GM23338 (cell line): Measurements from ENCODE around the gene THRB. TPM values are rescaled to one million over a fixed set of nuclear protein-coding genes. Genes with fewer than 3 reads are reported as not detected.

Experiments
- ATAC-seq: fragments of 200-7000 bp; cut with Tn5 transposase; 3 replicates; pipeline ENCODE4 v1.9.1; 2020
- DNase-seq: peaks from one replicate; pipeline ENCODE4 v3.0.0-alpha.2; 2015; ENCODE audit warnings: low spot score
- H2AFZ ChIP-seq: fragments of 200-600 bp; sonication (generic); 2 replicates; pipeline ENCODE4 v1.8.0; 2016; ENCODE audit warnings: antibody characterized with exemption, mild to moderate bottlenecking, moderate library complexity
- H3F3A ChIP-seq: fragments of 200-600 bp; sonication (generic); replicated peaks from 2 replicates; pipeline ENCODE4 v1.8.0; 2017; ENCODE audit warnings: antibody characterized with exemption, mixed run types, low read depth
- H3K27ac ChIP-seq: fragments of 200-600 bp; sonication (generic); 2 replicates; pipeline ENCODE4 v1.6.1; 2016; ENCODE audit warnings: low read depth
- H3K27me3 ChIP-seq: fragments of 200-600 bp; sonication (generic); 2 replicates; pipeline ENCODE4 v1.8.0; 2016; ENCODE audit warnings: mild to moderate bottlenecking, mixed run types, moderate library complexity; ENCODE audit not compliant: insufficient read depth
- H3K36me3 ChIP-seq: fragments of 200-600 bp; sonication (generic); 2 replicates; pipeline ENCODE4 v1.8.0; 2016; ENCODE audit warnings: mild to moderate bottlenecking; ENCODE audit not compliant: insufficient read depth
- H3K4me1 ChIP-seq: fragments of 200-600 bp; sonication (generic); 2 replicates; pipeline ENCODE4 v1.8.0; 2016; ENCODE audit warnings: mild to moderate bottlenecking, moderate library complexity; ENCODE audit not compliant: insufficient read depth
- H3K4me2 ChIP-seq: fragments of 200-600 bp; sonication (generic); 2 replicates; pipeline ENCODE4 v1.7.1; 2017; ENCODE audit warnings: mixed run types
- H3K4me3 ChIP-seq: fragments of 200-600 bp; sonication (generic); 2 replicates; pipeline ENCODE4 v1.6.1; 2016; ENCODE audit warnings: mixed run types
- H3K79me2 ChIP-seq: fragments of 200-600 bp; sonication (generic); replicated peaks from 2 replicates; pipeline ENCODE4 v1.8.0; 2017; ENCODE audit warnings: mild to moderate bottlenecking; ENCODE audit not compliant: insufficient read depth
- H3K9me2 ChIP-seq: fragments of 200-600 bp; sonication (generic); 2 replicates; pipeline ENCODE4 v1.8.0; 2017; ENCODE audit not compliant: insufficient read depth
- H4K20me1 ChIP-seq: fragments of 200-600 bp; sonication (generic); replicated peaks from 2 replicates; pipeline ENCODE4 v1.8.0; 2017; ENCODE audit warnings: mild to moderate bottlenecking; ENCODE audit not compliant: insufficient read depth
- H3K27ac Mint-ChIP-seq: 2 replicates; pipeline ENCODE4 v1.8.0; 2020; ENCODE audit warnings: inconsistent platforms, mild to moderate bottlenecking, moderate library complexity, mixed read lengths
- H3K27me3 Mint-ChIP-seq: 3 replicates; pipeline ENCODE4 v1.8.0; 2022; ENCODE audit warnings: low read depth, mild to moderate bottlenecking, moderate library complexity, mixed read lengths, inconsistent platforms; ENCODE audit not compliant: insufficient read depth, poor library complexity
- H3K36me3 Mint-ChIP-seq: 3 replicates; pipeline ENCODE4 v1.8.0; 2021; ENCODE audit warnings: low read depth, mild to moderate bottlenecking, inconsistent platforms, moderate library complexity, mixed read lengths
- H3K4me1 Mint-ChIP-seq: 3 replicates; pipeline ENCODE4 v1.8.0; 2020; ENCODE audit warnings: mild to moderate bottlenecking, inconsistent platforms, mixed read lengths
- H3K4me3 Mint-ChIP-seq: 3 replicates; pipeline ENCODE4 v1.8.0; 2021; ENCODE audit warnings: moderate library complexity, mild to moderate bottlenecking, inconsistent platforms, mixed read lengths
- H3K9me3 Mint-ChIP-seq: 3 replicates; pipeline ENCODE4 v1.8.0; 2020; ENCODE audit warnings: moderate library complexity, mild to moderate bottlenecking, inconsistent platforms, mixed read lengths
- CREB1 ChIP-seq: fragments of 250-450 bp; sonication (Bioruptor Pico); IDR thresholded peaks from 2 replicates; pipeline ENCODE4 v1.5.0; 2020; ENCODE audit warnings: low read depth, mild to moderate bottlenecking, moderate library complexity
- CTCF ChIP-seq, 2 experiments: fragments of 200-600 bp in 1 of 2; sonication (generic) in 1 of 2; conservative IDR thresholded peaks; 2 replicates each; pipeline versions ENCODE4 v1.5.1 to v1.6.1; 2016 to 2017; ENCODE audit warnings: antibody characterized with exemption in 2 of 2, low read depth in 2 of 2, mild to moderate bottlenecking in 2 of 2, moderate library complexity in 1 of 2
- EZH2 ChIP-seq: fragments of 200-600 bp; sonication (generic); IDR thresholded peaks from one replicate; pipeline ENCODE4 v1.8.0; 2017; ENCODE audit warnings: antibody characterized with exemption, mild to moderate bottlenecking, low read depth; ENCODE audit not compliant: unreplicated experiment
- EZH2phosphoT487 ChIP-seq: fragments of 200-600 bp; sonication (generic); IDR thresholded peaks from one replicate; pipeline ENCODE4 v1.8.1; 2018; ENCODE audit warnings: antibody characterized with exemption; ENCODE audit not compliant: unreplicated experiment
- JUNB ChIP-seq: IDR thresholded peaks from one replicate; pipeline ENCODE4 v1.6.1; 2016; ENCODE audit warnings: antibody characterized with exemption; ENCODE audit not compliant: unreplicated experiment
- NANOG ChIP-seq: IDR thresholded peaks from 2 replicates; pipeline ENCODE4 v1.6.1; 2016; ENCODE audit warnings: antibody characterized with exemption, borderline replicate concordance
- POLR2AphosphoS5 ChIP-seq: IDR thresholded peaks from 2 replicates; pipeline ENCODE4 v1.6.1; 2016; ENCODE audit warnings: antibody characterized with exemption, low read depth
- REST ChIP-seq: IDR thresholded peaks from one replicate; pipeline ENCODE4 v1.6.1; 2018; ENCODE audit warnings: antibody characterized with exemption; ENCODE audit not compliant: unreplicated experiment
- STAT1 ChIP-seq: IDR thresholded peaks from one replicate; pipeline ENCODE4 v1.6.1; 2016; ENCODE audit warnings: antibody characterized with exemption; ENCODE audit not compliant: unreplicated experiment
- ZNF114 ChIP-seq: fragments of 250-450 bp; sonication (Bioruptor Pico); IDR thresholded peaks from 2 replicates; pipeline ENCODE4 v1.5.0; 2020; ENCODE audit warnings: mild to moderate bottlenecking, moderate library complexity
- ZNF331 ChIP-seq: fragments of 250-450 bp; sonication (Bioruptor Pico); IDR thresholded peaks from 2 replicates; pipeline ENCODE4 v1.5.0; 2020; ENCODE audit warnings: low read depth, mild to moderate bottlenecking, moderate library complexity
- polyA plus RNA-seq: library from polyadenylated mRNA; unstranded; fragments of >200 nt; fragmentation: Nextera tagmentation; extraction: Ambion mirVana; gene quantifications from 2 replicates; pipeline ENCODE4 v1.2.1, GENCODE V29; 2016
- total RNA-seq: library from RNA; depleted of rRNA; stranded (reverse); fragments of >200 nt; shearing (Covaris generic); gene quantifications from 2 replicates; pipeline ENCODE4 v1.2.3, GENCODE V29; 2014

The THRB gene
- total and polyA plus RNA-seq, 2 experiments from 2014 or later: 1.7 to 3.2 TPM

- no peaks in the 10 kb centered on the region for H3K79me2 ChIP-seq
- H3K4me3 Mint-ChIP-seq: no peak overlapping the region
Measured at GRCh38 chr3:24272408-24272807, 222.2 kb downstream of the THRB start.

GRCh38 chr3:24271228-24271627, 223.4 kb downstream of the THRB start:
- Histone ChIP-seq H3K4me3 (no peak overlapping the region), H3F3A (no peaks in the 10 kb centered on the region), H3K27me3 (no peaks in the 10 kb centered on the region), H3K27ac (no peak overlapping the region), H3K4me1 (no peaks in the 10 kb centered on the region), H3K36me3 (no peaks in the 10 kb centered on the region), H3K4me2 (no peak overlapping the region), H2AFZ (no peak overlapping the region), H3K79me2 (no peaks in the 10 kb centered on the region), H4K20me1 (no peaks in the 10 kb centered on the region), H3K9me2 (no peaks in the 10 kb centered on the region)
- no peak overlapping the region for H3K27ac Mint-ChIP-seq
- DNase-seq: no peak
- no peak overlapping the region for H3K4me3 Mint-ChIP-seq
- H3K27me3 Mint-ChIP-seq: no peaks in the 10 kb centered on the region
- no peaks in the 10 kb centered on the region for H3K4me1 Mint-ChIP-seq
- no peak for ATAC-seq
- H3K36me3 Mint-ChIP-seq: no peaks in the 10 kb centered on the region
- H3K9me3 Mint-ChIP-seq: no peaks in the 10 kb centered on the region
- no peak for TF ChIP-seq EZH2
- no peak for TF ChIP-seq REST
- TF ChIP-seq ZNF114 (CRISPR knock-in tag): no peak
- no peak for TF ChIP-seq STAT1
- no peak for TF ChIP-seq CREB1 (CRISPR knock-in tag)
- TF ChIP-seq JUNB: no peak
- TF ChIP-seq POLR2AphosphoS5: no peak
- TF ChIP-seq EZH2phosphoT487: no peak
- TF ChIP-seq CTCF (conservative IDR thresholded peaks at IDR 0.05; ENCODE audit: low read depth in 2 of 2): no peak
- TF ChIP-seq NANOG: no peak
- no peak for TF ChIP-seq ZNF331 (CRISPR knock-in tag)

More at GRCh38 chr3:24272408-24272807, 222.2 kb downstream of the THRB start:
- Histone ChIP-seq H3K36me3 (no peaks in the 10 kb centered on the region), H3K27ac (no peak overlapping the region), H2AFZ (no peak overlapping the region), H4K20me1 (no peaks in the 10 kb centered on the region), H3K4me3 (no peak overlapping the region), H3K9me2 (no peaks in the 10 kb centered on the region), H3K4me1 (no peaks in the 10 kb centered on the region), H3K27me3 (no peaks in the 10 kb centered on the region), H3K4me2 (no peak overlapping the region), H3F3A (no peaks in the 10 kb centered on the region)
- H3K9me3 Mint-ChIP-seq: no peaks in the 10 kb centered on the region
- H3K27ac Mint-ChIP-seq: no peak overlapping the region
- DNase-seq: no peak
- no peaks in the 10 kb centered on the region for H3K27me3 Mint-ChIP-seq
- H3K4me1 Mint-ChIP-seq: no peaks in the 10 kb centered on the region
- H3K36me3 Mint-ChIP-seq: no peaks in the 10 kb centered on the region
- no peak for ATAC-seq
- no peak for TF ChIP-seq EZH2phosphoT487
- no peak for TF ChIP-seq EZH2
- TF ChIP-seq STAT1: no peak
